PC-9 (cell line): Measurements from ENCODE around the gene CCDC85A.

Source experiments
- CTCF ChIP-seq: fragments of 200-600 bp; sonication (generic); conservative IDR thresholded peaks from 2 replicates; pipeline ENCODE4 v1.6.1; 2017; ENCODE audit warnings: mixed run types, antibody characterized with exemption, mild to moderate bottlenecking, moderate library complexity
- EZH2 ChIP-seq: fragments of 200-600 bp; sonication (generic); IDR thresholded peaks from 2 replicates; pipeline ENCODE4 v1.8.0; 2017; ENCODE audit warnings: antibody characterized with exemption, low read depth

GRCh38 chr2:56260415-56260814, 76.6 kb downstream of the CCDC85A start:
- no peak for TF ChIP-seq CTCF
- no peak for TF ChIP-seq EZH2
